IMR-90 (cell line): Measurements from ENCODE around the gene PRKCB. TPM values are rescaled to one million over a fixed set of nuclear protein-coding genes. Genes with fewer than 3 reads are reported as not detected.

Experiments used
- ATAC-seq: fragments of 200-7000 bp; cut with Tn5 transposase; 2 replicates; pipeline ENCODE4 v1.9.1; 2020; ENCODE audit warnings: low read depth, mild to moderate bottlenecking, moderate library complexity
- BruUV-seq: library from RNA; stranded (reverse); fragments of 400-500 nt; replicated peaks from 2 replicates; lab custom pipeline; 2021; lab: Mats Ljungman, UMichigan
- CTCF ChIA-PET: fragments of 300-600 bp; formaldehyde crosslinking; extraction: SDS; loops from one replicate; lab custom pipeline; 2021; ENCODE audit warnings: antibody characterized with exemption; lab: Yijun Ruan, JAX
- POLR2A ChIA-PET: fragments of 300-600 bp; sonication (Branson Sonifier 250); formaldehyde crosslinking; loops from one replicate; lab custom pipeline; 2022; ENCODE audit warnings: antibody characterized with exemption; ENCODE audit not compliant: unreplicated experiment; lab: Charles Lee
- DNase-seq: peaks from one replicate; pipeline ENCODE4 v3.0.0; 2013
- H2AFZ ChIP-seq: replicated peaks from 2 replicates; pipeline ENCODE3; 2013; ENCODE audit warnings: low read length, mild to moderate bottlenecking; ENCODE audit not compliant: poor library complexity
- H2AK5ac ChIP-seq: 2 replicates; pipeline ENCODE4 v1.6.1; 2013; ENCODE audit warnings: low read depth, low read length, inconsistent platforms
- H2AK9ac ChIP-seq: replicated peaks from 2 replicates; pipeline ENCODE3; 2013; ENCODE audit warnings: mild to moderate bottlenecking, low read depth, low read length, moderate library complexity; ENCODE audit not compliant: poor library complexity
- H2BK120ac ChIP-seq: 2 replicates; pipeline ENCODE4 v1.6.1; 2013; ENCODE audit warnings: low read depth, low read length, inconsistent platforms
- H2BK15ac ChIP-seq: 3 replicates; pipeline ENCODE4 v1.6.1; 2013; ENCODE audit warnings: low read depth, low read length, inconsistent platforms
- H2BK20ac ChIP-seq: 2 replicates; pipeline ENCODE4 v1.6.1; 2013; ENCODE audit warnings: low read depth, mild to moderate bottlenecking, inconsistent platforms, low read length, moderate library complexity
- H2BK5ac ChIP-seq: 2 replicates; pipeline ENCODE4 v1.6.1; 2013; ENCODE audit warnings: mild to moderate bottlenecking, low read depth, low read length, inconsistent platforms; ENCODE audit not compliant: poor library complexity, severe bottlenecking
- H3K14ac ChIP-seq: replicated peaks from 2 replicates; pipeline ENCODE4 v1.6.1; 2013; ENCODE audit warnings: low read depth, low read length, inconsistent platforms
- H3K18ac ChIP-seq: 2 replicates; pipeline ENCODE4 v1.6.1; 2013; ENCODE audit warnings: low read depth, low read length, control low read depth
- H3K23ac ChIP-seq: 2 replicates; pipeline ENCODE4 v1.6.1; 2013; ENCODE audit warnings: low read depth, low read length, inconsistent platforms
- H3K27ac ChIP-seq: 2 replicates; pipeline ENCODE4 v1.5.1; 2013; ENCODE audit warnings: mild to moderate bottlenecking, control low read depth, low read length; ENCODE audit not compliant: insufficient read depth
- H3K27me3 ChIP-seq: 2 replicates; pipeline ENCODE4 v1.6.1; 2013; ENCODE audit warnings: low read length; ENCODE audit not compliant: control insufficient read depth, insufficient read depth
- H3K36me3 ChIP-seq: 2 replicates; pipeline ENCODE4 v1.6.1; 2013; ENCODE audit warnings: low read length, mixed read lengths; ENCODE audit not compliant: control insufficient read depth, insufficient read depth
- H3K4ac ChIP-seq: 2 replicates; pipeline ENCODE4 v1.6.1; 2013; ENCODE audit warnings: low read depth, low read length, inconsistent platforms
- H3K4me1 ChIP-seq: 2 replicates; pipeline ENCODE4 v1.6.1; 2013; ENCODE audit warnings: low read length, mixed read lengths; ENCODE audit not compliant: control insufficient read depth, insufficient read depth
- H3K4me2 ChIP-seq: 2 replicates; pipeline ENCODE4 v1.6.1; 2013; ENCODE audit warnings: low read depth, mild to moderate bottlenecking, control low read depth, low read length, moderate library complexity
- H3K4me3 ChIP-seq: 2 replicates; pipeline ENCODE4 v1.5.1; 2013; ENCODE audit warnings: low read depth, mild to moderate bottlenecking, control low read depth, low read length, moderate library complexity; ENCODE audit not compliant: insufficient read depth
- H3K56ac ChIP-seq: 2 replicates; pipeline ENCODE4 v1.6.1; 2013; ENCODE audit warnings: low read length, inconsistent platforms; ENCODE audit not compliant: insufficient read depth; ENCODE audit errors: extremely low read depth
- H3K79me1 ChIP-seq, 2 experiments: 2 replicates each; pipeline ENCODE4 v1.6.1; 2013; ENCODE audit warnings: low read length in 2 of 2, inconsistent platforms in 1 of 2, low read depth in 1 of 2
- H3K9ac ChIP-seq: 2 replicates; pipeline ENCODE4 v1.6.1; 2013; ENCODE audit warnings: low read depth, low read length, control low read depth
- H3K9me1 ChIP-seq: 2 replicates; pipeline ENCODE4 v1.6.1; 2013; ENCODE audit warnings: low read length, inconsistent platforms; ENCODE audit not compliant: insufficient read depth
- H3K9me3 ChIP-seq: 2 replicates; pipeline ENCODE4 v1.6.1; 2013; ENCODE audit warnings: low read length; ENCODE audit not compliant: control insufficient read depth, insufficient read depth
- H4K20me1 ChIP-seq: 2 replicates; pipeline ENCODE4 v1.6.1; 2013; ENCODE audit warnings: low read length, inconsistent platforms; ENCODE audit not compliant: insufficient read depth
- H4K5ac ChIP-seq: 2 replicates; pipeline ENCODE4 v1.6.1; 2013; ENCODE audit warnings: mild to moderate bottlenecking, low read depth, low read length, control low read depth
- H4K8ac ChIP-seq, 2 experiments: 2 replicates each; pipeline ENCODE4 v1.6.1; 2013; ENCODE audit warnings: low read depth in 2 of 2, low read length in 2 of 2, control low read depth in 1 of 2, inconsistent platforms in 1 of 2
- H4K91ac ChIP-seq: 2 replicates; pipeline ENCODE4 v1.6.1; 2013; ENCODE audit warnings: low read depth, low read length, inconsistent platforms; ENCODE audit not compliant: insufficient read depth
- BHLHE40 ChIP-seq: fragments of 150-350 bp; IDR thresholded peaks from 2 replicates; pipeline ENCODE4 v1.6.1; 2016; ENCODE audit warnings: mild to moderate bottlenecking, low read depth, low read length
- CEBPB ChIP-seq: IDR thresholded peaks from 2 replicates; pipeline ENCODE4 v1.6.1; 2012; ENCODE audit warnings: low read depth, low read length, improper control_type of control experiment
- CHD1 ChIP-seq: IDR thresholded peaks from 2 replicates; pipeline ENCODE4 v1.6.1; 2012; ENCODE audit warnings: low read depth, low read length, improper control_type of control experiment
- CTCF ChIP-seq: conservative IDR thresholded peaks from 2 replicates; pipeline ENCODE4 v1.5.1; 2012; ENCODE audit warnings: mild to moderate bottlenecking, low read depth, low read length, improper control_type of control experiment
- ELK1 ChIP-seq: fragments of 150-350 bp; IDR thresholded peaks from 2 replicates; pipeline ENCODE4 v1.6.1; 2016; ENCODE audit warnings: low read depth, mild to moderate bottlenecking, low read length, moderate library complexity, borderline replicate concordance
- FOS ChIP-seq: fragments of 150-350 bp; IDR thresholded peaks from 2 replicates; pipeline ENCODE4 v1.6.1; 2016; ENCODE audit warnings: low read depth, low read length
- MAFK ChIP-seq: IDR thresholded peaks from 2 replicates; pipeline ENCODE4 v1.6.1; 2012; ENCODE audit warnings: low read depth, low read length, improper control_type of control experiment
- MAZ ChIP-seq: IDR thresholded peaks from 2 replicates; pipeline ENCODE4 v1.6.1; 2012; ENCODE audit warnings: low read depth, mild to moderate bottlenecking, low read length, improper control_type of control experiment, moderate library complexity, borderline replicate concordance
- MXI1 ChIP-seq: IDR thresholded peaks from 2 replicates; pipeline ENCODE4 v1.6.1; 2012; ENCODE audit warnings: low read depth, mild to moderate bottlenecking, low read length, moderate library complexity, borderline replicate concordance
- NFE2L2 ChIP-seq: fragments of 150-350 bp; IDR thresholded peaks from 2 replicates; pipeline ENCODE4 v1.6.1; 2016; ENCODE audit warnings: low read depth, mild to moderate bottlenecking, low read length
- POLR2A ChIP-seq: IDR thresholded peaks from 2 replicates; pipeline ENCODE4 v1.6.1; 2012; ENCODE audit warnings: mild to moderate bottlenecking, low read depth, low read length
- RAD21 ChIP-seq: IDR thresholded peaks from 2 replicates; pipeline ENCODE4 v1.6.1; 2012; ENCODE audit warnings: low read length, improper control_type of control experiment
- RCOR1 ChIP-seq: IDR thresholded peaks from 2 replicates; pipeline ENCODE4 v1.6.1; 2012; ENCODE audit warnings: mild to moderate bottlenecking, low read length, improper control_type of control experiment; ENCODE audit not compliant: insufficient replicate concordance
- USF2 ChIP-seq: fragments of 150-350 bp; IDR thresholded peaks from 2 replicates; pipeline ENCODE4 v1.6.1; 2017; ENCODE audit warnings: mild to moderate bottlenecking, antibody characterized with exemption, low read length, low read depth
- WGBS, 2 experiments: methylation state at CpG; one replicate each; pipeline versions ENCODE4 v1.1.5 to v1.1.7; 2013; ENCODE audit warnings: missing lambda C conversion rate in 2 of 2; ENCODE audit not compliant: insufficient read length in 1 of 2; ENCODE audit errors: extremely low coverage in 2 of 2; 5-methylcytosine and 5-hydroxymethylcytosine counted together
- dilution Hi-C: fragments of 300-500 bp; cut with HindIII; formaldehyde crosslinking; loops from one replicate; pipeline ENCODE4 v1.14.3; 2018; ENCODE audit warnings: low sequenced_read_pairs; ENCODE audit not compliant: unreplicated experiment
- in situ Hi-C: fragments of 300-500 bp; cut with MboI; formaldehyde crosslinking; loops from 3 replicates; pipeline ENCODE4 v1.14.3; 2019; ENCODE audit warnings: low sequenced_read_pairs, inconsistent platforms, mixed read lengths
- intact Hi-C: fragments of 100-400 bp; cut with micrococcal nuclease; formaldehyde crosslinking; loops from 2 replicates; pipeline ENCODE4 v1.10.0; 2022
- polyA plus RNA-seq, 3 experiments: library from polyadenylated mRNA; depleted of rRNA; stranded (reverse); fragments of >200 nt; gene quantifications; 2 replicates each; pipeline ENCODE4 v1.2.3, GENCODE V29; 2012; ENCODE audit warnings: low replicate concordance in 1 of 3
- total RNA-seq: library from RNA; depleted of rRNA; stranded (reverse); fragments of >200 nt; gene quantifications from 2 replicates; pipeline ENCODE4 v1.2.3, GENCODE V29; 2012

The PRKCB gene
- total and polyA plus RNA-seq, 2 of the 4 experiments (the other 2 are of a cell fraction), result under 0.01 TPM; not detected in 1

- no peak overlapping the region for H3K4me3 ChIP-seq
- no peak for DNase-seq
- TF ChIP-seq MAFK (no peak), RCOR1 (no peak), USF2 (no peak), CHD1 (no peak), POLR2A (no peak), CEBPB (no peak), MXI1 (no peak), BHLHE40 (no peak), NFE2L2 (no peak), ELK1 (no peak), RAD21 (no peak), CTCF (no peak), FOS (no peak), MAZ (no peak)
- no peak overlapping the region for H2BK15ac ChIP-seq
- H2AFZ ChIP-seq, result no peak overlapping the region
- in situ Hi-C loops (loop anchor here (10.0 kb wide), 1 partner anchor 214 kb away; no protein-coding TSS in a partner anchor), intact Hi-C loops (no loop called here), dilution Hi-C loops (no loop called here)
- no peak overlapping the region for H3K14ac ChIP-seq
- no peaks in the 10 kb centered on the region for H3K36me3 ChIP-seq
- no peak overlapping the region for H4K91ac ChIP-seq
- H2BK20ac ChIP-seq, result no peak overlapping the region
- H3K9ac ChIP-seq, result no peak overlapping the region
- no peaks in the 10 kb centered on the region for H3K27me3 ChIP-seq
- no peak overlapping the region for H3K56ac ChIP-seq
- no peaks in the 10 kb centered on the region for H3K79me1 ChIP-seq
- no peak overlapping the region for H4K8ac ChIP-seq
- no TSS peak for BruUV-seq
- H2AK9ac ChIP-seq, result no peak overlapping the region
- ChIA-PET POLR2A (no interaction called here), CTCF (no interaction called here)
- no peak overlapping the region for H2BK5ac ChIP-seq
- H3K4me1 ChIP-seq, result no peaks in the 10 kb centered on the region
- no peak for ATAC-seq
- H2AK5ac ChIP-seq, result no peak overlapping the region
- H3K4me2 ChIP-seq, result no peak overlapping the region
- no peak overlapping the region for H3K27ac ChIP-seq
- no peak overlapping the region for H3K4ac ChIP-seq
- H2BK120ac ChIP-seq, result no peak overlapping the region
- no peak overlapping the region for H4K5ac ChIP-seq
- no peaks in the 10 kb centered on the region for H3K9me3 ChIP-seq
- WGBS, 2 experiments, result no CpG with 5 or more reads among the region's 7 CpGs
- no peaks in the 10 kb centered on the region for H3K9me1 ChIP-seq
- H3K23ac ChIP-seq, result no peak overlapping the region
- H3K18ac ChIP-seq, result no peak overlapping the region
- no peaks in the 10 kb centered on the region for H4K20me1 ChIP-seq
These were observed 182.7 kb downstream of the PRKCB start for GRCh38 chr16:24018485-24018884.
